Activated naive CD8-positive, alpha-beta T cell treated with anti-CD3 and anti-CD28 coated beads for 36 hours (primary cell): ENCODE results near the gene SYNGR1. TPM values are rescaled to one million over a fixed set of nuclear protein-coding genes. Genes with fewer than 3 reads are reported as not detected.

Experiments
- DNase-seq: peaks from one replicate; pipeline ENCODE4 v3.0.0; 2021
- H3K27ac Mint-ChIP-seq: one replicate; pipeline ENCODE4 v1.8.0; 2022; ENCODE audit warnings: mild to moderate bottlenecking, moderate library complexity, mixed read lengths
- H3K27me3 Mint-ChIP-seq: one replicate; pipeline ENCODE4 v1.8.0; 2022; ENCODE audit warnings: mild to moderate bottlenecking, mixed read lengths
- H3K36me3 Mint-ChIP-seq: one replicate; pipeline ENCODE4 v1.8.0; 2021; ENCODE audit warnings: mild to moderate bottlenecking, mixed read lengths
- H3K4me1 Mint-ChIP-seq: one replicate; pipeline ENCODE4 v1.8.0; 2021; ENCODE audit warnings: mixed read lengths
- H3K4me3 Mint-ChIP-seq: one replicate; pipeline ENCODE4 v1.8.0; 2022; ENCODE audit warnings: mild to moderate bottlenecking, moderate library complexity, mixed read lengths
- H3K9me3 Mint-ChIP-seq: one replicate; pipeline ENCODE4 v1.8.0; 2022; ENCODE audit warnings: mixed read lengths
- total RNA-seq, 2 experiments: library from RNA; stranded (reverse); gene quantifications; one replicate each; pipeline ENCODE4 v1.2.3, GENCODE V29; 2021

The SYNGR1 gene
- total RNA-seq, 2 experiments from 2014 or later = 7.4 to 9.3 TPM

DNA sequence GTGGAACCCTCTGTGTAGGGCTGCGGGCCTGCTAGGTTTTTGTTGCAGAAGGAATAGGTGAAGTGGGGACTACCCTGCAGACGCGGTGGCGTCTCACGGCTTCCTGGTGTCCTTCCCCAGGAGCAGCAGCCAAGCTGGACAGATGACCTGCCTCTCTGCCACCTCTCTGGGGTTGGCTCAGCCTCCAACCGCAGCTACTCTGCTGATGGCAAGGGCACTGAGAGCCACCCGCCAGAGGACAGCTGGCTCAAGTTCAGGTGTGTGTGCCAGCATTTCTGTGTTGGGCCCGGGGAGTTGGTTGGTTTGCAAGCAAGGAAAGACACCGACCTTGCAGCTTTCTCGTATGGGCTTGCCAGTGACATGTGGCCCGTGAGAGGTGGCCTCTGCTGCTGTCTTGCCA is 65.1 kb downstream of the SYNGR1 start:
- Mint-ChIP-seq H3K4me3 (no peak overlapping the region), H3K27me3 (no peaks in the 10 kb centered on the region), H3K27ac (no peak overlapping the region), H3K4me1 (peaks cover 50% of the 10 kb centered on the region), H3K9me3 (no peaks in the 10 kb centered on the region), H3K36me3 (peaks cover 23% of the 10 kb centered on the region)
- no peak for DNase-seq

DNA sequence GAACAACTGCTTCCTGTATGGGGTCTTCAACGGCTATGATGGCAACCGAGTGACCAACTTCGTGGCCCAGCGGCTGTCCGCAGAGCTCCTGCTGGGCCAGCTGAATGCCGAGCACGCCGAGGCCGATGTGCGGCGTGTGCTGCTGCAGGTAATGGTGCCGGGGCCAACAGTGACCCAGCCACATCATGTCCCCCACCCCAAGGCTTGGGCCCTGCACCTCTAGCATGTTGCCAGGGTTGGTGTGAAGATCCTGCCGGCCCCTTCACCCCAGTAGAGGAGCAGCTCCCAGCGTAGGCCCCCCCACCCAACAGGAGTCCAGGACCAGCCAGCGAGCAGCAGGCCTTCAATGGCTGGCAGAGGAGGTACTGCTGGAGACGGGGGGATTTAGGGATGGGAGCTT is 65.7 kb downstream of the SYNGR1 start:
- peaks cover 23% of the 10 kb centered on the region for H3K36me3 Mint-ChIP-seq

DNA sequence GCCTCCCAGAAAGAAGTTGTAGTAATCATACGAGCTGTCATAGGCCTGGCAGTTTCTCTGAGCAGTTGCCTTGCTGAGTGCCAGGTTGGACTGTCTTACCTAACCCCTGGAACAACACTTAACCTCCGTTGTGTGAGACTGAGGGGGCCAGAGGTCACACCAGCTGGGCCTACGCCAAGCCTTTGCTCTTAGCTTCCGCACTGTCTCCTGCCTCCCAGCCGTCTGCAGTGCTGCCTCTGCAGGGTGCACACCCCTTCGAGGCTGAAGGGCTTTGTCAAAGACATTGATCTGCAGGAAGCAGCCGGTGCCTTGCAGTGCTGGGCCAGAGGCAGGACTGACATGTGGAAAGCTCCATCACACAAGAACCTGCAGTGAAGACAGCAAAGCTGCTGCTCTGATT is 66.5 kb downstream of the SYNGR1 start:
- Mint-ChIP-seq H3K27me3 (no peaks in the 10 kb centered on the region), H3K9me3 (no peaks in the 10 kb centered on the region), H3K4me1 (peaks cover 42% of the 10 kb centered on the region), H3K4me3 (no peak overlapping the region), H3K36me3 (peaks cover 21% of the 10 kb centered on the region), H3K27ac (no peak overlapping the region)
- no peak for DNase-seq

More for the DNA sequence above, 65.7 kb downstream of the SYNGR1 start:
- Mint-ChIP-seq H3K27me3 (no peaks in the 10 kb centered on the region), H3K27ac (no peak overlapping the region), H3K9me3 (no peaks in the 10 kb centered on the region), H3K4me1 (peaks cover 50% of the 10 kb centered on the region), H3K4me3 (no peak overlapping the region)
- no peak for DNase-seq

DNA sequence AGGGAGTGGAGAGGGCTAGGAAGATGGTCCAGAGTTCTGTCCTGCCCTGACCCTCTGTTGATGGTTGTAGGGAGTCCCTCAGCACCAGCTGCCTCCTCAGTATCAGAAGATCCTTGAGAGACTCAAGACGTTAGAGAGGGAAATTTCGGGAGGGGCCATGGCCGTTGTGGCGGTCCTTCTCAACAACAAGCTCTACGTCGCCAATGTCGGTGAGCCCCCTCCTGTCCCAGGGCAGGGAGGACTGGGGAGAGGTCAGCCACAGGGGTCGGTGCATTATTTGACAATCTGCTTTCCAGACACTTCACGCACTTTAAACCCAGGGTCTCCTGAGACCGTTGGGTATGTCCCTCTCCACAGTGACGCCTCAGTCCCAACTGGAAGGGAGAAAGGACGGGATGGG is 67.8 kb downstream of the SYNGR1 start:
- no peak overlapping the region for H3K4me3 Mint-ChIP-seq
- H3K27me3 Mint-ChIP-seq = no peaks in the 10 kb centered on the region
- H3K27ac Mint-ChIP-seq = no peak overlapping the region
- no peaks in the 10 kb centered on the region for H3K9me3 Mint-ChIP-seq
- peaks cover 20% of the 10 kb centered on the region for H3K36me3 Mint-ChIP-seq
- H3K4me1 Mint-ChIP-seq = peaks cover 31% of the 10 kb centered on the region
- DNase-seq = no peak

DNA sequence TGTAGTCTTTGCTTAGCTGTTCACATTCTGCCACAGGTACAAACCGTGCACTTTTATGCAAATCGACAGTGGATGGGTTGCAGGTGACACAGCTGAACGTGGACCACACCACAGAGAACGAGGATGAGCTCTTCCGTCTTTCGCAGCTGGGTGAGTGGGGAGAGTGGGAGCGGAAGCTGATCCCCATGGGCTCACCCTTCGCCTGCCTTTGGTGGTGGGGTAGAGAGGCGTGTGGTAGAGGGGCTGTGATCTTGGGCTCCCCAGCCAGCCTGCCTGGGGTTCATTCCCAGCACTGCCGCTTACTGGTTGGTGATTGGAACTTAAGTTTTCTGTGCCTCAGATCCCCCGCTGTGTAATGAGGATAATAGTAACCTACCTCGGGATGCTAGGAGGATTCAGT is 68.9 kb downstream of the SYNGR1 start:
- no peaks in the 10 kb centered on the region for H3K27me3 Mint-ChIP-seq
- no peak for DNase-seq
- H3K27ac Mint-ChIP-seq = no peak overlapping the region
- peaks cover 24% of the 10 kb centered on the region for H3K4me1 Mint-ChIP-seq
- H3K9me3 Mint-ChIP-seq = no peaks in the 10 kb centered on the region
- H3K4me3 Mint-ChIP-seq = no peak overlapping the region
- peaks cover 20% of the 10 kb centered on the region for H3K36me3 Mint-ChIP-seq

DNA sequence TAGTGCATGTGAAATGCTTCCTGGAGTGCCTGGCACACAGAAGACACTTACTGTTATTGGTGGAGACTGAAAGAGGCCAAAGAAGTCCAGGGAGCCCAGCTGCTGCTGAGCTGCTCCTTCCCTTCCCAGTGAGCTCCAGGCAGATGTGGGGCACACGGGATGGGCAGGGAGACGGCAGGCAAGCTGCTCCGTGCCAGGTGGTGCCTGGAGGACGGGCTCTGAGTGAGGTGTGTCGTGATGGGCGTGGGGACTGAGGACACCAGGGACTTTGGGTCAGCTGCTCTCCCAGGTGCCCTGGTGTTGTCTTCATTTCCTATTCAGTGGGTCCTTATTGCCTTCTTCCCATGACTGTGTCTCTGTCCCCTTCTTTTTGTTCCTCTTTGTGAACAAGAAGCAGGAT is 69.3 kb downstream of the SYNGR1 start:
- no peaks in the 10 kb centered on the region for H3K9me3 Mint-ChIP-seq
- H3K4me1 Mint-ChIP-seq = peaks cover 20% of the 10 kb centered on the region
- DNase-seq = no peak
- H3K27me3 Mint-ChIP-seq = no peaks in the 10 kb centered on the region
- peaks cover 20% of the 10 kb centered on the region for H3K36me3 Mint-ChIP-seq
- H3K27ac Mint-ChIP-seq = no peak overlapping the region
- H3K4me3 Mint-ChIP-seq = no peak overlapping the region

DNA sequence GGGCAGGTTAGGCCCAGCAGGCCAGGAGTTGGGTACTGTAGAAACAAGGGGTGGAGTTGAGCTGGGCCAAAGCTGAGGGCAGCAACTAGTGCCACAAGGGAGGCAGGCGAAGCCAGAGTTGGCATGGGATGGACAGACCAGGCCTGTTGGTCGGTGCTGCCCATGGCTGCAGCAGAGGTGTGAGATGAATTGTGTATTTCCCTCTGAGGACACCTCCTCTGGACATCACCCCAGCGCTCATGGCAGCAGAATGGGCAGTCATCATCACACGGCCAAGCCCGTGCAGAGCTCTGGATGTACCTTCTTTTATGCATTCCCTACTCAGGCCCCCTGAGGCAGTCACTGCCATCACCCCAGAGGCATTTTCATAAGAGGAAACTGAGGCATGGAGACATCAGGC is 70.1 kb downstream of the SYNGR1 start:
- Mint-ChIP-seq H3K9me3 (no peaks in the 10 kb centered on the region), H3K27ac (no peak overlapping the region), H3K4me3 (no peak overlapping the region), H3K27me3 (no peaks in the 10 kb centered on the region), H3K4me1 (peaks cover 13% of the 10 kb centered on the region), H3K36me3 (peaks cover 20% of the 10 kb centered on the region)
- no peak for DNase-seq

DNA sequence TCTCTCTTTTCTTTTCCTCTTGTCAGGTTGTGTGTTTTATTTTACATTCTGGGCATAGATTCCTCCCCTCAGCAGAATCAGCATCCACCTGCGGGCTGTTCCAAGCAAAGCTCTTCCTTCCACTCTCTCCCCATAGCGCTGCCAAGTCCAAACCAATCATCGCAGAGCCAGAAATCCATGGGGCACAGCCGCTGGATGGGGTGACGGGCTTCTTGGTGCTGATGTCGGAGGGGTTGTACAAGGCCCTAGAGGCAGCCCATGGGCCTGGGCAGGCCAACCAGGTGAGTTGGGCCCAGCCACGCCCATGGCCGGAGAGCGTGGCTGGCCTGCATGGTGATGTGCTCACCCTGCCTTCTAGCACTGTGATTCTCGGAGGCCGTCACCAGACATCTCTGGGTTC is 71.9 kb downstream of the SYNGR1 start:
- no peaks in the 10 kb centered on the region for H3K9me3 Mint-ChIP-seq
- peaks cover under 1% of the 10 kb centered on the region for H3K4me1 Mint-ChIP-seq
- H3K4me3 Mint-ChIP-seq = no peak overlapping the region
- H3K27ac Mint-ChIP-seq = no peak overlapping the region
- no peaks in the 10 kb centered on the region for H3K27me3 Mint-ChIP-seq
- DNase-seq = no peak
- H3K36me3 Mint-ChIP-seq = peaks cover 17% of the 10 kb centered on the region

DNA sequence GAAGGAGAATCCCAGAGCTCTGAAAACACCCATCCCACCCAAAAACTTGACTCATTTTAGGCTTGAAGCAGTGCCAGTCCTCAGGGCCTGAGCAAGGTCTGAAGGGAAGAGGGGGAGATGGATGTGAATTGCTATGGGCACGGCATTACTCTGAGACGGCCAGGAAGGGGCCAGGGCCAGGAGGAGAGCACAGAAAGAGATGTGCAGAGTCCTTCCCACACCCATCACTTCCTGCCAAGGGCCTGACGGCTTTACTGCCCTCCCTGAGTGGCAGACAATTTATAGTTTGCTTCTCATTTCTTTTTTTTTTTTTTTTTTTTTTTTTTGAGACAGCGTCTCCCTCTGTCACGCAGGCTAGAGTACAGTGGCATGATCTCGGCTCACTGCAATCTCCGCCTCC is 72.3 kb downstream of the SYNGR1 start:
- no peaks in the 10 kb centered on the region for H3K9me3 Mint-ChIP-seq
- no peak overlapping the region for H3K4me3 Mint-ChIP-seq
- H3K36me3 Mint-ChIP-seq = peaks cover 15% of the 10 kb centered on the region
- no peaks in the 10 kb centered on the region for H3K4me1 Mint-ChIP-seq
- no peak for DNase-seq
- no peaks in the 10 kb centered on the region for H3K27me3 Mint-ChIP-seq
- no peak overlapping the region for H3K27ac Mint-ChIP-seq

DNA sequence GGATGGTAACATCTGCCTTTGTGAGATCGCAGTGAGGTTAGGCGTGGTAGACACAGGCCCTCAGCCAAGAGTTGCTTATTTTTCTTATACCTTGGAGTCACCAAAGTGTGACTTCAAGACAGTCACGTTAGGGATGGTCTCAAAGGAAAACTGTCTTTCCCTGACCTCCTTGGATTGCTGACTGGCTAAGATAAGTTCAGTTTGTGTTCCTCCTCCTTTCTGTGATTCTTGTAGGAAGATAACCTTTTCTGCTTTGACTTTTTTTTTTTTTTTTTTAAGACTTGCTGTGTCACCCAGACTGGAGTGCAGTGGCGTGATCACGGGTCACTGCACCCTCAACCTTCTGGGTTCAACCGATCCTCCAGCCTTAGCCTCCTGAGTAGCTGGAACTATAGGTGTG is 72.9 kb downstream of the SYNGR1 start:
- H3K27me3 Mint-ChIP-seq = no peaks in the 10 kb centered on the region
- H3K27ac Mint-ChIP-seq = no peak overlapping the region
- no peaks in the 10 kb centered on the region for H3K4me1 Mint-ChIP-seq
- DNase-seq = no peak
- H3K4me3 Mint-ChIP-seq = no peak overlapping the region
- H3K9me3 Mint-ChIP-seq = no peaks in the 10 kb centered on the region
- H3K36me3 Mint-ChIP-seq = peaks cover 15% of the 10 kb centered on the region

DNA sequence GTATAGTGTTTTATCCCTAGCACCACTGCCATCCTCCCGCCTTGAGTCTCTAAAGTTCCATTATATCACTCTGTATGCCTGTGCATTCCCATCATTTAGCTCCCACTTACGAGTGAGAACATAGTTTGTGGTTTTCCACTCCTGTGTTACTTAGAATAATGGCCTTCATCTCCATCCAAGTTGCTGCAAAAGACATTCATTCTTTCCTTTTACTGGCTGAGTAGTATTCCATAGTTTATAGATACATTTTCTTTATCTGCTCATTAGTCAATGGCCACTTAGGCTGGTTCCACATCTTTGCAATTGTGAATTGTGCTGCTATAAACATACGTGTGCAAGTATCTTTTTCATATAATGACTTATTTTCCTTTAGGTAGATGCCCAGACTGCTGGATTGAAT is 74.2 kb downstream of the SYNGR1 start:
- Mint-ChIP-seq H3K9me3 (no peaks in the 10 kb centered on the region), H3K4me1 (no peaks in the 10 kb centered on the region), H3K27me3 (no peaks in the 10 kb centered on the region), H3K4me3 (no peak overlapping the region), H3K36me3 (peaks cover 13% of the 10 kb centered on the region), H3K27ac (no peak overlapping the region)
- DNase-seq = no peak

DNA sequence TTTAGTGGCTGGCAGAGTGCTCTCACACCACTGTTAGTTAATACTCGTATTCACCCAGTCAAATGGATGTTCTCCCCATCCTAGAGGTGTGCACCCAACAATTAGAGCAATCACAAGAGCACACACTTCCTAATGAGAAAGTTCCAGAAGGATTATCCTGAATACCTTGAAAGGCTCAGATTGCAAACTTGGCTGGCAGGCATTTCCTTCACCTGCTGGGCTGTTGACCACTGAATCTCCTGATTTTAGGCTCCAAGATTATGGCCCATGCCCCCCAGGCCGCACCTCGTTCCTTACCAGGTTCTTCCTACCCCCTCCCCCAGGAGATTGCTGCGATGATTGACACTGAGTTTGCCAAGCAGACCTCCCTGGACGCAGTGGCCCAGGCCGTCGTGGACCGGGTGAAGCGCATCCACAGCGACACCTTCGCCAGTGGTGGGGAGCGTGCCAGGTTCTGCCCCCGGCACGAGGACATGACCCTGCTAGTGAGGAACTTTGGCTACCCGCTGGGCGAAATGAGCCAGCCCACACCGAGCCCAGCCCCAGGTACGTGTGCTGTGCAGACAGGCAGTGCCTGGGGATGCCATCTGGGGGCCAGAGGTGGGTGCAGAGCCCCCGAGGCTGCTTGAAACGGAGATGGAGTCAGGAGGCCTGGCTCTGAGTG is 76.7 kb downstream of the SYNGR1 start:
- DNase-seq = no peak
- no peak overlapping the region for H3K4me3 Mint-ChIP-seq
- no peaks in the 10 kb centered on the region for H3K27me3 Mint-ChIP-seq
- no peaks in the 10 kb centered on the region for H3K9me3 Mint-ChIP-seq
- no peak overlapping the region for H3K27ac Mint-ChIP-seq
- no peaks in the 10 kb centered on the region for H3K4me1 Mint-ChIP-seq
- peaks cover 4% of the 10 kb centered on the region for H3K36me3 Mint-ChIP-seq

DNA sequence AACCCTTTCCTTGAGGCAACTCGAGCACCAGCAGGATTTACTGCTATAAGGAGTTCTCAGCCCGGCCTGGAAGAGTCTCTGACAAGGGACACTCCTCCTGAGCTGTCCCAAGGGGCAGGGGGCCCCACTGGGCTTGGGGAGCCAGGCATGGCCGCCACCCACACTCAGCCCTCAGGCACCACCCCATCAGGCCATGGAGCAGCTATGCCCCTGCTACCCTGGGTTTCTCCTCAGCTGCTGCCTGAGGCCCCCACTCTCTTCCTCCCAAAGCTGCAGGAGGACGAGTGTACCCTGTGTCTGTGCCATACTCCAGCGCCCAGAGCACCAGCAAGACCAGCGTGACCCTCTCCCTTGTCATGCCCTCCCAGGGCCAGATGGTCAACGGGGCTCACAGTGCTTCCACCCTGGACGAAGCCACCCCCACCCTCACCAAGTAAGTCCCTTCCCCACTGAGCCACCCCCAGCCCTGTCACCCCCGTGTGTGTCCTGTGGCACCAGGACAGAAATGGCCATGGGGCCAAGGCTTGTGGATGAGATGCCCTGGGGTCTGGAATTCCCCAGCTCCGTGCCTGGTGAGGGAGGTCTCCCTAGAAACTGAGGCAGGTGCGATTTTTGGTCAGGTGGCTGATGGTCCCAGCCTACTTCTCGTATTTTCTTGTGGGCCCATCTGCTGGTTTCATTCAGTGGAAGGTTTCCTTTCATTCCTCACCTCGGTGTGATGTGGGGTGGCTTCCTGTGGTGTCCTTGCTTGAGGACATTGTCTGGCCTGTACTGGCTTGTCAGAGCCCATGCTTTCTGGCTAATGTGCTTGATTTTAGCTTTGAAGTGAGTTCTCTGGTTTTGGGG is 78.2 kb downstream of the SYNGR1 start:
- H3K4me1 Mint-ChIP-seq = no peaks in the 10 kb centered on the region
- no peaks in the 10 kb centered on the region for H3K27me3 Mint-ChIP-seq
- no peaks in the 10 kb centered on the region for H3K36me3 Mint-ChIP-seq
- H3K4me3 Mint-ChIP-seq = no peak overlapping the region
- H3K9me3 Mint-ChIP-seq = no peaks in the 10 kb centered on the region
- H3K27ac Mint-ChIP-seq = no peak overlapping the region
- DNase-seq = no peak

DNA sequence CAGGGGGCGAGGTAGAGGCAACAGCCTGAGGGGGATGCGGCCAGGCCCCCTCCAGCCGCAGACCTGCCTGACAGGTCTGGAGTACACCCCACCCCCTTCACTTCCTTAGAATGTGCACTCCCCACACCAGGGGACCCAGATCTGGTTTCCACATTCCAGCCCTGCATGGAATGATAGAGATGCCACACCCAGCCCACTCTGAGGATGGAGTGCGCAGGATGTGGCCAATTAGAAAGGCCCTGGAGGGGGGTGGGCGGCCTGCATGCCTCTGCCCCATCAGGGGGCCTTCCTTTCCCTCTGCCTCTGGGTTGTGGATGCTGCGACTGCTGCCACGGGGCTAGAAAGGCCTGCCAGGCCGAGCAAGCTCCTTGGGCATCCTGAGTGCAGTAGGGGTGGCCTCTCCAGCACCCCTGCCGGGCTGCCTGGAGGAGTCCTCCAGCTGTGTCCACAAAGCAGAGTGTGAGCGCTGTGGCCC is 78.8 kb downstream of the SYNGR1 start:
- DNase-seq = no peak
- no peaks in the 10 kb centered on the region for H3K4me1 Mint-ChIP-seq
- no peak overlapping the region for H3K4me3 Mint-ChIP-seq
- no peaks in the 10 kb centered on the region for H3K36me3 Mint-ChIP-seq
- H3K9me3 Mint-ChIP-seq = no peaks in the 10 kb centered on the region
- no peaks in the 10 kb centered on the region for H3K27me3 Mint-ChIP-seq
- no peak overlapping the region for H3K27ac Mint-ChIP-seq

DNA sequence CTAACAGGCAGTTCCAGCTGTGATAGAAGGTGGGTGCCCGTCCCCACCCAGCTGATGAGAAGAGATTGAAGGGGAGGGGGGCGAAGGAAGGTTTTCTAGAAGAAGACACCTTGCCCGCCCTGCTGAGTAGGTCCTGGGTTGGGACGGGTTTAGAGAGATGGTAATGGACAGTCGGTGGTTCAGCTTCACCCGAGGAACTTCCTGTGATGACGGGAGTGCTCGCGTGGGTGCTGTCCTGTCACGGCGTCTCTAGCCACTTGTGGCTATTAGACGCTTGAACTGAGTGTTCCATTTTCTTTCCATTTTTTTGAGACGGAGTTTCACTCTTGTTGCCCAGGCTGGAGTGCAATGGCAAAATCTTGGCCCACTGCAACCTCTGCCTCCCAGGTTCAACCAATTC is 79.4 kb downstream of the SYNGR1 start:
- H3K9me3 Mint-ChIP-seq = no peaks in the 10 kb centered on the region
- H3K4me1 Mint-ChIP-seq = no peaks in the 10 kb centered on the region
- no peak for DNase-seq
- H3K4me3 Mint-ChIP-seq = no peak overlapping the region
- no peaks in the 10 kb centered on the region for H3K36me3 Mint-ChIP-seq
- H3K27me3 Mint-ChIP-seq = no peaks in the 10 kb centered on the region
- H3K27ac Mint-ChIP-seq = no peak overlapping the region
